ENCODE measurements around the gene RNF141. TPM values are rescaled to one million over a fixed set of nuclear protein-coding genes. Genes with fewer than 3 reads are reported as not detected.

Gene RNF141
- total and polyA plus RNA-seq, 10 of the 15 experiments (the other 5 are each of a cell fraction or from before 2014, with no cell fraction given), result 7.6 to 36.8 (median 13.6) TPM

- peaks cover 2 to 10% of the 10 kb centered on the region in 2 experiments; a peak in 3 of 4 replicates for H3K36me3 ChIP-seq (ENCODE audit: control insufficient read depth in 2 of 2, insufficient read depth in 2 of 2, low read length in 1 of 2)
- no peak overlapping the region for H3K27ac ChIP-seq (ENCODE audit: control insufficient read depth, insufficient read depth)
- ATAC-seq (no peak), DNase-seq (ENCODE audit: low read depth, low spot score) (no peak), FAIRE-seq (no peak)
- no peak overlapping the region for H3K4me2 ChIP-seq (ENCODE audit: control insufficient read depth, insufficient read depth)
- H3K9me3 ChIP-seq (replicated peaks; ENCODE audit: control insufficient read depth, insufficient read depth, low read length), result no peaks in the 10 kb centered on the region
- H3K9ac ChIP-seq (ENCODE audit: control insufficient read depth, insufficient read depth, low read length), result no peak overlapping the region
- H4K20me1 ChIP-seq (ENCODE audit: control insufficient read depth, insufficient read depth), result no peaks in the 10 kb centered on the region
- no peak for TF ChIP-seq MXI1 (IDR thresholded peaks at IDR 0.05; ENCODE audit: low read depth, low read length)
- TF ChIP-seq IRF3 (IDR thresholded peaks at IDR 0.05), result no peak
- TF ChIP-seq ASH2L (IDR thresholded peaks at IDR 0.05; ENCODE audit: borderline replicate concordance, low read depth), result no peak
- TF ChIP-seq CEBPZ (IDR thresholded peaks at IDR 0.05; ENCODE audit: low read depth, low read length), result no peak
- no peak for TF ChIP-seq ELK1 (IDR thresholded peaks at IDR 0.05; ENCODE audit: low read depth, low read length)
- TF ChIP-seq KLF5 (IDR thresholded peaks at IDR 0.05; ENCODE audit: partially characterized antibody), result no peak
- no peak for TF ChIP-seq ZNF24 (IDR thresholded peaks at IDR 0.05)
- SMC1A ChIA-PET (ENCODE audit: uncharacterized antibody, unreplicated experiment), result interaction anchor here (0.6 to 1.0 kb wide), 2 partner anchors 22 to 52 kb away, joined by 3 read pairs; no protein-coding TSS in a partner anchor
- no peak overlapping the region for H3K4me3 ChIP-seq
- no peak overlapping the region for H2AFZ ChIP-seq (ENCODE audit: control insufficient read depth, low read depth, low read length)
- POLR2A ChIA-PET, result no interaction called here
- RAD21 ChIA-PET (ENCODE audit: unreplicated experiment), result no interaction called here
- no peaks in the 10 kb centered on the region for H3K27me3 ChIP-seq (replicated peaks in 1 of 2; ENCODE audit: control insufficient read depth in 2 of 2, insufficient read depth in 2 of 2, low read length in 1 of 2)
- 60% methylated on average over 10 of the region's 10 CpGs for WGBS (ENCODE audit: insufficient coverage, insufficient replicate concordance, low lambda C conversion rate, missing lambda C conversion rate)
- no peaks in the 10 kb centered on the region for H3K79me2 ChIP-seq (ENCODE audit: control insufficient read depth, insufficient read depth, low read length)
- intact Hi-C loops (cut with micrococcal nuclease; ENCODE audit: unreplicated experiment), result no loop called here
- no peaks in the 10 kb centered on the region for H3K4me1 ChIP-seq (ENCODE audit: control insufficient read depth, insufficient read depth, low read length)
- CTCF ChIA-PET, result no interaction called here
- BruUV-seq (replicated peaks), result no TSS peak
- in situ Hi-C loops (cut with MboI), result no loop called here
These were observed 42.3 kb downstream of the RNF141 start for GRCh38 chr11:10498426-10499250.

Measured in GM12878 (cell line).